GM18909 (cell line): ENCODE measurements around the gene HELZ2.
"Not testable (repeated sequence)": the region's sequence is repeated elsewhere in the genome, so short reads cannot be mapped to it uniquely, and the experiment has no call there.

ENCODE experiments used
- ATAC-seq: cut with Tn5 transposase; IDR thresholded peaks from one replicate; pipeline ENCODE4 v1.9.1; 2021; ENCODE audit warnings: mild to moderate bottlenecking; ENCODE audit not compliant: unreplicated experiment, poor library complexity

Gene HELZ2

GRCh38 chr20:63582382-63583063 is 8.5 kb upstream of the HELZ2 start:
- ATAC-seq: no peak

- ATAC-seq: no peak
Observed at GRCh38 chr20:63580796-63581461, 6.9 kb upstream of the HELZ2 start.

GRCh38 chr20:63579017-63579694 is 5.1 kb upstream of the HELZ2 start:
- ATAC-seq: no peak

- ATAC-seq: no peak
Observed at GRCh38 chr20:63578224-63579016, 4.4 kb upstream of the HELZ2 start.

- ATAC-seq: no peak
Observed at GRCh38 chr20:63577317-63577894, 3.4 kb upstream of the HELZ2 start.

- no peak for ATAC-seq
Observed at GRCh38 chr20:63576311-63576710, 2.3 kb upstream of the HELZ2 start.

- no peak for ATAC-seq
Observed at GRCh38 chr20:63574829-63575743, 1.0 kb upstream of the HELZ2 start.

GRCh38 chr20:63573647-63574131 is 350 bp downstream of the HELZ2 start:
- ATAC-seq: no peak

- no peak for ATAC-seq
Observed at GRCh38 chr20:63572788-63573646, 1.0 kb downstream of the HELZ2 start.

- ATAC-seq: no peak
Observed at GRCh38 chr20:63572071-63572787, 1.8 kb downstream of the HELZ2 start.

GRCh38 chr20:63571087-63571478 is 3.0 kb downstream of the HELZ2 start:
- ATAC-seq: not testable (repeated sequence)

GRCh38 chr20:63570281-63571086 is 3.6 kb downstream of the HELZ2 start:
- no peak for ATAC-seq

- no peak for ATAC-seq
Observed at GRCh38 chr20:63568986-63569949, 4.8 kb downstream of the HELZ2 start.

- ATAC-seq: peak; percentile 15
Observed at GRCh38 chr20:63568170-63568981, 5.7 kb downstream of the HELZ2 start.
